HG02970 (cell line): ENCODE measurements around the gene MORC2.

ENCODE experiments used
- ATAC-seq: cut with Tn5 transposase; IDR thresholded peaks from one replicate; pipeline ENCODE4 v1.9.1; 2021; ENCODE audit warnings: mild to moderate bottlenecking, moderate library complexity, moderate number of reproducible peaks; ENCODE audit not compliant: unreplicated experiment, low FRiP score

MORC2 gene

GRCh38 chr22:30922151-30922611, 46.4 kb downstream of the MORC2 start:
- no peak for ATAC-seq

- ATAC-seq = no peak
These were observed 47.5 kb downstream of the MORC2 start for GRCh38 chr22:30921108-30921507.

- ATAC-seq = no peak
These were observed 48.2 kb downstream of the MORC2 start for GRCh38 chr22:30920407-30920806.

DNA sequence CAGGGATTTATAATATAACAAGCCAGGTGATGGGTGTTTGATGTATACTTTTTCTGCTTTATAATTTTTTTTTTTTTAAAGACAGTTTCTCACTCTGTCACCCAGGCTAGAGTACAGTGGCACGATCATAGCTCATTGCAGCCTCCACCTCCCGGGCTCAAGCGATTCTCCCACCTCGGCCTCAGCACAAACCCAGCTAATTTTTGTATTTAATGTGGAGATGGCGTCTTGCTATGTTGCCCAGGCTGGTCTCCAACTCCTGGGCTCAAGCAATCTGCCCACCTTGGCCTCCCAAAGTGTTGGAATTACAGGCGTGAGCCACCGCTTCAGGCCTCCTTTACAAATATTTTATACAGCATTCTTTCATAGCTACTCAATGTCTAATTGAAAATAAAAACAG, 48.6 kb downstream of the MORC2 start:
- ATAC-seq = no peak

DNA sequence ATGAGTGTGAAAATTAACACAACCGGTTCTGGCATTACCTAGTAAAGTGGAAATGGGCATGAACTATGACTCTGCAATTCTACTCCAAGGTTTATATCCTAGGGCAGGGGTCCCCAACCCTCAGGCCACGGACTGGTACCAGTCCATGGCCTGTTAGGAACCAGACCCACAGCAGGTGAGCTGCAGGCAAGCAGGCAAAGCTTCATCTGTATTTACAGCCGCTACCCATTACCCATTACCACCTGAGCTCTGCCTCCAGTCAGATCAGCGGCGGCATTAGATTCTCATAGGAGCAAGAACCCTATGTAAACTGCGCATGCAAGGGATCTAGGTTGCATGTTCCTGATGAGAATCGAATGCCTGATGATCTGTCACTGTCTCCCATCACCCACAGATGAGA, 49.8 kb downstream of the MORC2 start:
- no peak for ATAC-seq

DNA sequence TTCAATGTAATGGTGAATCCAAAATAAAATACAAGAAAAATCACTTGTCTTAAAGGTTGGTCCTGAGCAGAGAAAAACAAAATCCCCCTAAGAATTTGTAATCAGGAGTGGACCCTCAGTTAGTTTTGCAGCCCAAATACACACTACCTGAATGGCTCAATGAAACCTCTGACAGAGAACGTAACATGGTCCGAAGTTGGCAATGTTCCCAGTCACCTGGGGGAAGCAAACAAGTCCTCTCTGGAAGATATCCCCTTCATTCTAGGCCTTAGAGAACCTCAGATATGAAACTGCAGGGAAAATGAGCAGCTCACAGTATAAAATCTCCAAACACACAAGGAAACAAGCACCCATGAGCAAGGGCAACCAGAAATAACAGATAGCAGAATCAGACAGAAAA, 58.2 kb downstream of the MORC2 start:
- no peak for ATAC-seq

GRCh38 chr22:30909306-30909705, 59.3 kb downstream of the MORC2 start:
- no peak for ATAC-seq

DNA sequence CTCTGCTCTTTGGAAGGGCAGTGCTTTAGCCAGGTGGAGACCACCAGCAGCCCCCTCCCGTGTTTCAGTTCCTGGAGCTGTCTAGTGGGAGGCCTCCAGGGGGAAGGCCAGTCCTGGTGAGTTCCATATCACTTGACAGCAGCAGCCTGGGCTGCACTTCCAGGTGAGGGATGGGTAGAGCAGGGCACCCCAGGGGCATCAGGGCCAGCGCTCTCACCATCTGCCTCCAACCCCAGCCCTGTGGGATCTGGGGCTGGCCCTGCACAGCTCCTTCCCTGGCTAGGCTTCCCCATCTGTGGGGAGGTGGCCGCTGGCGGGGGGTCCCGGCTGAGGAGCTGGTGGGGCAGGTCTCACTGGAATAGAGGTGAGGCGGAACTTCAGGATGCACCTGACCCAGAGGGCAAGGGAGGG, 60.5 kb downstream of the MORC2 start:
- ATAC-seq = no peak

- ATAC-seq = no peak
These were observed 61.6 kb downstream of the MORC2 start for GRCh38 chr22:30906946-30907345.

GRCh38 chr22:30906411-30906810, 62.2 kb downstream of the MORC2 start:
- no peak for ATAC-seq

- ATAC-seq = no peak
These were observed 62.8 kb downstream of the MORC2 start for GRCh38 chr22:30905696-30906341.

- no peak for ATAC-seq
These were observed 64.6 kb downstream of the MORC2 start for GRCh38 chr22:30903876-30904460.

- ATAC-seq = no peak
These were observed 65.8 kb downstream of the MORC2 start for GRCh38 chr22:30902496-30903357.

- no peak for ATAC-seq
These were observed 74.2 kb downstream of the MORC2 start for GRCh38 chr22:30894371-30894740.

GRCh38 chr22:30893434-30894370, 74.9 kb downstream of the MORC2 start:
- ATAC-seq = no peak

- no peak for ATAC-seq
These were observed 75.8 kb downstream of the MORC2 start for GRCh38 chr22:30892731-30893221.

- no peak for ATAC-seq
These were observed 76.3 kb downstream of the MORC2 start for GRCh38 chr22:30892286-30892685.

DNA sequence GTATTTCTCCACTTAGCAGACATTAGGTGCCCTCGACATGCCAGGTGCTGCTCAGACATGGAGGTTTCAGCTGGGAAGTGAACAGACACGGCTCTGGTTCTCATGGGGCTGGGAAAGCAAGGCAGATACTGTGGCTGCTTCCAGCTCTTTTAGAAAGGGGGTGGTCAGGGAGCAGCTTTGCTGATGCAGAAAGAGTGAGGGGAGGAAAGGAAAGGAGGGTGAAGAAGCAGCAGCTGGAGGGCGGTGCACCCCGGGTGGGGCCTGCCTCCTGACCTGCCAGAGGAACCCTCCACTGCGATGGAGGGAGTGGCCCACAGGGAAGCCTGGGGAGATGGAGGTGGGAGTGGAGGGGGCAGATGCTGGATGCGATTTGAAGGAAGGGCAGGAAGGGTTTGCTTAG, 76.8 kb downstream of the MORC2 start:
- no peak for ATAC-seq

GRCh38 chr22:30891443-30891755, 77.2 kb downstream of the MORC2 start:
- ATAC-seq = no peak

- ATAC-seq = no peak
These were observed 77.7 kb downstream of the MORC2 start for GRCh38 chr22:30890686-30891442.
